Activated gamma-delta T cell treated with anti-CD3 and anti-CD28 coated beads, Interleukin-2, amount 50 U/mL, for 16 hours (primary cell): Measurements from ENCODE around the gene OR1L8.

Experiments used
- DNase-seq: peaks from one replicate; pipeline ENCODE4 v3.0.0-alpha.2; 2020; ENCODE audit warnings: low read depth

The OR1L8 gene

GRCh38 chr9:122518226-122518625 lies 65.0 kb downstream of the OR1L8 start:
- DNase-seq, result no peak
